ENCODE measurements around the gene RXRG.

The RXRG gene

GRCh38 chr1:165376811-165377311 is 68.1 kb downstream of the RXRG start:
- no peak for DNase-seq (ENCODE audit: low read depth)
- H3K4me3 ChIP-seq (ENCODE audit: low read depth, low read length), result no peak overlapping the region
- no peak for TF ChIP-seq CTCF (conservative IDR thresholded peaks at IDR 0.05; ENCODE audit: low read depth, low read length)

GRCh38 chr1:165376041-165376810 is 68.7 kb downstream of the RXRG start:
- no peak overlapping the region for H3K4me3 ChIP-seq (ENCODE audit: low read depth, low read length)
- peak; percentile 52 for DNase-seq (ENCODE audit: low read depth)

GRCh38 chr1:165375623-165376022 is 69.3 kb downstream of the RXRG start:
- no peak for DNase-seq (ENCODE audit: low read depth)
- TF ChIP-seq CTCF (conservative IDR thresholded peaks at IDR 0.05; ENCODE audit: low read depth, low read length), result no peak
- H3K4me3 ChIP-seq (ENCODE audit: low read depth, low read length), result no peak overlapping the region

More at GRCh38 chr1:165376041-165376810, 68.7 kb downstream of the RXRG start:
- TF ChIP-seq CTCF (conservative IDR thresholded peaks at IDR 0.05; ENCODE audit: low read depth, low read length), result no peak

- TF ChIP-seq CTCF (conservative IDR thresholded peaks at IDR 0.05; ENCODE audit: low read depth, low read length), result no peak
- H3K4me3 ChIP-seq (ENCODE audit: low read depth, low read length), result no peak overlapping the region
- no peak for DNase-seq (ENCODE audit: low read depth)
Observed at GRCh38 chr1:165371588-165372225, 73.2 kb downstream of the RXRG start.

- peak; percentile 51 for DNase-seq (ENCODE audit: low read depth)
- no peak overlapping the region for H3K4me3 ChIP-seq (ENCODE audit: low read depth, low read length)
- TF ChIP-seq CTCF (conservative IDR thresholded peaks at IDR 0.05; ENCODE audit: low read depth, low read length), result peak; percentile 85
Observed at GRCh38 chr1:165369255-165369848, 75.6 kb downstream of the RXRG start.

DNA sequence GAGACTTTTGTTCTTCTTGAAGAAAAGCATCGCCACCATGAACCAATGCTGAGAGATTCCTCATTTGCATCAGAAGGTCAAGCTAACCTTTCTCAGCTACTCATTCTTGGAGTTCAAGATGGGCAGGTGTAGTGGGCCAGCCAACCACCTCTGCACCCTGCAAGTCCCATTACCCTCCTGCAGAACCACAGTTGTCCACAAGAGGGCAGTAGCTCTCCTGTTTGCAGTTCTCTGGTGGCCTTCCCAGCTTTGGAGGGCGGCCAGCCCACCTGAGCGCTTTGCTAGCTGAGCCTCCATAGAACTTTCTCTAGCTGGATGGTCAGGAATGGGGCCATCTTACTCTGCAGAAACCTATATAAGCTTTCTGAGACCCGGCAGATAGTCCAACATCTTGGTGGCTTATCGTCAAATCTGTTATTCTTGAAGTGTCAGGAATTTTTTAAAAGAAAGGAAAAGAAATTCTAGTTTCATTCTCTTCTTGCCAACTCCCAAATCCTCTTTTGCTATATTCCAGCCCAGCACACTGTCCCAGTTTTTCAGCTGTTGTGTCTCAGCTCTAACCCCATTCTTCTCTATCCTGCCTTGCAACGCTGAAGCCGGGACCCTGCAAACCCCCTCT is 77.4 kb downstream of the RXRG start:
- DNase-seq (ENCODE audit: low read depth), result peak; percentile 83
- peak; percentile 96 for TF ChIP-seq CTCF (conservative IDR thresholded peaks at IDR 0.05; ENCODE audit: low read depth, low read length)
- no peak overlapping the region for H3K4me3 ChIP-seq (ENCODE audit: low read depth, low read length)
